Mesenchymal stem cell (in vitro differentiated cells and primary cell): Measurements from ENCODE around the gene PEMT.
"Not testable (repeated sequence)": the region's sequence is repeated elsewhere in the genome, so short reads cannot be mapped to it uniquely, and the experiment has no call there.

Experiments used
- DNase-seq: peaks from one replicate; pipeline ENCODE4 v3.0.0-alpha.2; 2013
- H2AFZ ChIP-seq: one replicate; pipeline ENCODE4 v1.6.1; 2013; ENCODE audit warnings: low read depth, mild to moderate bottlenecking, control low read depth, inconsistent platforms, low read length, moderate library complexity
- H2AK5ac ChIP-seq: 2 replicates; pipeline ENCODE4 v1.6.1; 2013; ENCODE audit warnings: low read length, moderate library complexity, mild to moderate bottlenecking, inconsistent platforms; ENCODE audit not compliant: severe bottlenecking
- H2BK120ac ChIP-seq: one replicate; pipeline ENCODE4 v1.6.1; 2013; ENCODE audit warnings: low read depth, mild to moderate bottlenecking, inconsistent platforms, low read length, moderate library complexity
- H2BK12ac ChIP-seq, 2 experiments: one replicate each; pipeline ENCODE4 v1.6.1; 2013; ENCODE audit warnings: inconsistent platforms in 2 of 2, low read length in 2 of 2, mild to moderate bottlenecking in 2 of 2, moderate library complexity in 2 of 2, control low read depth in 1 of 2
- H2BK15ac ChIP-seq: one replicate; pipeline ENCODE4 v1.6.1; 2013; ENCODE audit warnings: mild to moderate bottlenecking, low read depth, inconsistent platforms; ENCODE audit not compliant: poor library complexity, severe bottlenecking
- H2BK5ac ChIP-seq: 2 replicates; pipeline ENCODE4 v1.6.1; 2013; ENCODE audit warnings: low read depth, mild to moderate bottlenecking, low read length, control low read depth, inconsistent platforms; ENCODE audit not compliant: poor library complexity, severe bottlenecking
- H3K14ac ChIP-seq, 2 experiments: one replicate each; pipeline ENCODE4 v1.6.1; 2013; ENCODE audit warnings: inconsistent platforms in 2 of 2, low read length in 2 of 2, control low read depth in 1 of 2, mild to moderate bottlenecking in 1 of 2, moderate library complexity in 1 of 2
- H3K18ac ChIP-seq, 2 experiments: one replicate each; pipeline ENCODE4 v1.6.1; 2013; ENCODE audit warnings: inconsistent platforms in 2 of 2, low read length in 2 of 2, control low read depth in 1 of 2, low read depth in 1 of 2, mild to moderate bottlenecking in 1 of 2
- H3K23ac ChIP-seq, 2 experiments: one replicate each; pipeline ENCODE4 v1.6.1; 2013; ENCODE audit warnings: inconsistent platforms in 2 of 2, low read length in 2 of 2, mild to moderate bottlenecking in 2 of 2, moderate library complexity in 2 of 2, control low read depth in 1 of 2
- H3K27ac ChIP-seq: 2 replicates; pipeline ENCODE4 v1.5.1; 2013; ENCODE audit warnings: mild to moderate bottlenecking, moderate library complexity, low read length, control low read depth, inconsistent platforms; ENCODE audit not compliant: poor library complexity, severe bottlenecking
- H3K27me3 ChIP-seq, 2 experiments: 2 replicates each; pipeline versions ENCODE4 v1.6.1 to v1.7.0; 2013; ENCODE audit warnings: low read length in 2 of 2, mild to moderate bottlenecking in 2 of 2, moderate library complexity in 2 of 2, control low read depth in 1 of 2, inconsistent platforms in 1 of 2; ENCODE audit not compliant: control insufficient read depth in 1 of 2, insufficient read depth in 1 of 2
- H3K36me3 ChIP-seq, 2 experiments: 2 replicates each; pipeline versions ENCODE4 v1.6.1 to v1.7.0; 2013; ENCODE audit warnings: low read length in 2 of 2, control low read depth in 1 of 2, inconsistent platforms in 1 of 2, low read depth in 1 of 2, mild to moderate bottlenecking in 1 of 2; ENCODE audit not compliant: insufficient read depth in 2 of 2, control insufficient read depth in 1 of 2
- H3K4ac ChIP-seq, 2 experiments: one replicate each; pipeline ENCODE4 v1.6.1; 2013; ENCODE audit warnings: inconsistent platforms in 2 of 2, low read length in 2 of 2, mild to moderate bottlenecking in 2 of 2, moderate library complexity in 2 of 2, control low read depth in 1 of 2, low read depth in 1 of 2
- H3K4me1 ChIP-seq: 2 replicates; pipeline ENCODE4 v1.6.1; 2013; ENCODE audit warnings: low read depth, low read length, control low read depth; ENCODE audit not compliant: control insufficient read depth, insufficient read depth
- H3K4me2 ChIP-seq: 2 replicates; pipeline ENCODE4 v1.6.1; 2013; ENCODE audit warnings: low read length, mild to moderate bottlenecking, inconsistent platforms; ENCODE audit not compliant: poor library complexity, severe bottlenecking
- H3K4me3 ChIP-seq, 2 experiments: 2 replicates each; pipeline versions ENCODE4 v1.5.1 to v1.7.0; 2013; ENCODE audit warnings: low read length in 2 of 2, mild to moderate bottlenecking in 2 of 2, control low read depth in 1 of 2, low read depth in 1 of 2; ENCODE audit not compliant: insufficient read depth in 1 of 2
- H3K79me1 ChIP-seq: replicated peaks from 2 replicates; pipeline ENCODE4 v1.6.1; 2013; ENCODE audit warnings: mild to moderate bottlenecking, control low read depth, low read length, inconsistent platforms; ENCODE audit not compliant: poor library complexity, severe bottlenecking
- H3K9ac ChIP-seq: 2 replicates; pipeline ENCODE4 v1.7.0; 2013; ENCODE audit warnings: mild to moderate bottlenecking, low read length, moderate library complexity
- H3K9me3 ChIP-seq: 2 replicates; pipeline ENCODE4 v1.7.0; 2013; ENCODE audit warnings: mild to moderate bottlenecking, low read length; ENCODE audit not compliant: control insufficient read depth
- H4K8ac ChIP-seq: one replicate; pipeline ENCODE4 v1.6.1; 2013; ENCODE audit warnings: inconsistent platforms, mild to moderate bottlenecking, low read length, moderate library complexity
- H4K91ac ChIP-seq: one replicate; pipeline ENCODE4 v1.6.1; 2013; ENCODE audit warnings: mild to moderate bottlenecking, low read length, inconsistent platforms
- whole genome bisulfite sequencing: methylation state at CpG from one replicate; pipeline ENCODE4 v1.1.7; 2013; ENCODE audit warnings: mixed read lengths; 5-methylcytosine and 5-hydroxymethylcytosine counted together

Gene PEMT

DNA sequence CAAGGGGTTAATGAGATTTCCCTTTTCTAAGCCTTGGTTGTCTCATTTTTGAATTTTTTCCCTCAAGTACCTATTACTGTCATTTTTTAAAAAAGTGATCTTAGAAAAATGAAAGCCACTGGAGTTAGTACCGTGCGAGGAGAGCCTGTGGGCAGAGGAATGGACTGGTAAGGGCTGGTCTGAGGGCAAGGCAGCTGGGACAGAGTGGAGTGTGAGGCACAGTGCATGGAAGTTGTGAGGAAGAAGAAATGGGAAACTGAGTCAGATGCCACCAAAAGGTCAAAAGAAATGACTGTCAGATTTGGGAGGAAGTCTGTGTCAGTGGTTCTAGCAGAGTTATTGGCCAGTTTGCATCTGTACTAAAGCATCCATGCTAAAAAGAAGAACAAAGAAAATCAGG is 103.5 kb downstream of the PEMT start:
- no peak overlapping the region for H3K23ac ChIP-seq
- no peak overlapping the region for H3K18ac ChIP-seq
- WGBS: 95% methylated on average over 1 of the region's 2 CpGs
- DNase-seq: no peak
- H4K8ac ChIP-seq: no peak overlapping the region
- H3K4me3 ChIP-seq: no peak overlapping the region
- H2BK120ac ChIP-seq: no peak overlapping the region
- no peak overlapping the region for H3K9ac ChIP-seq
- H2AFZ ChIP-seq: no peak overlapping the region
- H3K27ac ChIP-seq: no peak overlapping the region
- H3K14ac ChIP-seq: no peak overlapping the region
- peaks cover 25% of the 10 kb centered on the region for H3K79me1 ChIP-seq
- H2BK5ac ChIP-seq: no peak overlapping the region
- H3K4me2 ChIP-seq: no peak overlapping the region
- H3K27me3 ChIP-seq: no peaks in the 10 kb centered on the region
- H4K91ac ChIP-seq: no peak overlapping the region
- peaks cover 38 to 51% of the 10 kb centered on the region in 2 experiments for H3K36me3 ChIP-seq
- H2AK5ac ChIP-seq: no peak overlapping the region
- no peak overlapping the region for H3K4ac ChIP-seq
- H3K9me3 ChIP-seq: no peaks in the 10 kb centered on the region
- H2BK12ac ChIP-seq: no peak overlapping the region
- H3K4me1 ChIP-seq: peaks cover 6% of the 10 kb centered on the region
- H2BK15ac ChIP-seq: no peak overlapping the region

DNA sequence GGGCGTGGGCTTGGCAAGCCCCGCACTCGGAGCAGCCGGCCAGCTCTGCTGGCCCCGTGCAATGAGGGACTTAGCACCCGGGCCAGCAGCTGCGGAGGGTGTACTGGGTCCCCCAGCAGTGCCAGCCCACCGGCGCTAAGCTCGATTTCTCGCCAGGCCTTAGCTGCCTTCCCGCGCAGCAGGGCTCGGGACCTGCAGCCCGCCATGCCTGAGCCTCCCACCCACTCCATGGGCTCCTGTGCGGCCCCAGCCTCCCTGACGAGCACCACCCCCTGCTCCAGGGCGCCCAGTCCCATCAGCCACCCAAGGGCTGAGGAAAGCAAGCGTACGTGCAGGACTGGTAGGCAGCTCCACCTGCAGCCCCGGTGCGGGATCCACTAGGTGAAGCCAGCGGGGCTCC is 105.1 kb downstream of the PEMT start:
- H3K4me2 ChIP-seq, H4K8ac ChIP-seq, H2BK120ac ChIP-seq, H2BK5ac ChIP-seq, H2AK5ac ChIP-seq, H3K18ac ChIP-seq, H2BK15ac ChIP-seq, DNase-seq, H3K4me1 ChIP-seq, H2BK12ac ChIP-seq, H3K4me3 ChIP-seq, H3K27ac ChIP-seq, H3K4ac ChIP-seq, H3K23ac ChIP-seq, H4K91ac ChIP-seq, H3K9ac ChIP-seq, H3K27me3 ChIP-seq, H3K9me3 ChIP-seq, H2AFZ ChIP-seq, H3K14ac ChIP-seq: not testable (repeated sequence)
- Histone ChIP-seq H3K36me3 (peaks cover 26 to 36% of the 10 kb centered on the region in 2 experiments), H3K79me1 (peaks cover 23% of the 10 kb centered on the region)
- 98% methylated on average over 21 of the region's 23 CpGs for WGBS

DNA sequence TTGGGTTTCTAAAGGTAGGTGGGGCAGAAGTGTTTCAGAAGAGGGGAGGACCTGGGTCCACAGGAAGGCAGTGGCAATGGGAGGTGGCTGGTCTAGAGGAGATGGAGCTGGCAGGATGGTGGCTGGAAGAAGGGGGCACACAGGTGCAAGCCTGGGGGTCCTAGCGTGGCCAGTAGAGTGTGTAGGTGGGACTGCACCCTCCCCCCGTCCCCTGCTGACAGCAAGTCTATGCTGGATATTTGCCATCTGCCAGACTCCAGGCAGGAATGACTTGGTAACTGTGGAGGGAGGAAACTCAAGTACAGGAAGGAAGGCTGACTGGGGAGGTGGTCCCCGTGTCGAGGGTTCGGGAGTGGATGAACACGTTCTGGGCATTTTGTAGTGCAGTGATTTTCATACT is 106.1 kb downstream of the PEMT start:
- Histone ChIP-seq H2BK120ac (no peak overlapping the region), H3K4me1 (peaks cover 6% of the 10 kb centered on the region), H3K4ac (no peak overlapping the region), H3K18ac (no peak overlapping the region), H4K91ac (peak overlapping the region; percentile 32), H2AK5ac (no peak overlapping the region), H3K79me1 (peaks cover 24% of the 10 kb centered on the region), H3K4me2 (no peak overlapping the region), H2AFZ (no peak overlapping the region), H3K36me3 (peaks cover 19 to 32% of the 10 kb centered on the region in 2 experiments), H3K27ac (no peak overlapping the region), H3K27me3 (no peaks in the 10 kb centered on the region), H2BK15ac (no peak overlapping the region), H3K9ac (no peak overlapping the region), H3K23ac (no peak overlapping the region), H3K14ac (no peak overlapping the region), H4K8ac (peak overlapping the region; percentile 25), H3K9me3 (no peaks in the 10 kb centered on the region), H2BK5ac (no peak overlapping the region), H3K4me3 (no peak overlapping the region), H2BK12ac (no peak overlapping the region)
- WGBS: 86% methylated on average over 6 of the region's 6 CpGs
- DNase-seq: no peak

DNA sequence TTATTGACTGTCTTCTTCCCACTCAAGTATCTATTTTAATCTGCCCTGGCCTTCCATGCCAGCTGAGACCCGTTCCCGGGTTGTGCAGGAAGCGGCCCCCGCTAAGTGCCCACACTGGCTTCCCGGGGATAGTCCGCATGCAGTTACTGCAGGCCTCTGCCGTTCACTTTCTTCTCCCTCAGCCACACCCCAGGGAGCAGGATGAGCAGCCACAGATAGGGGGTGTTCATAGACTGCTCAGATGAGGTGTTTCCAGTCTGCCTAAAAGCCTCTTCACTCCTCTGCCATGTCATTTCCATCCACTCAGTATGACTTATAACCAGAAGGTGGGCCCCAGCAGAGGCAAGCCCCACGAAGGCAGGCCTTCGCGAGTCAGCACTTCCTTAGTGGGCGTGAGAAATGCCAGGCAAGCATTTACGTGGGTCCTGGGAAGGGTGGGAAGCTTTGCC is 107.0 kb downstream of the PEMT start:
- Histone ChIP-seq H3K4me1 (peaks cover 6% of the 10 kb centered on the region), H3K23ac (no peak overlapping the region), H3K36me3 (peaks cover 19 to 33% of the 10 kb centered on the region in 2 experiments), H2AK5ac (no peak overlapping the region), H3K79me1 (peaks cover 29% of the 10 kb centered on the region), H4K91ac (no peak overlapping the region), H3K9ac (no peak overlapping the region), H3K27ac (no peak overlapping the region), H3K14ac (no peak overlapping the region), H3K9me3 (no peaks in the 10 kb centered on the region), H2BK120ac (no peak overlapping the region), H4K8ac (no peak overlapping the region), H2BK15ac (no peak overlapping the region), H2AFZ (no peak overlapping the region), H3K27me3 (no peaks in the 10 kb centered on the region), H3K4ac (no peak overlapping the region), H3K4me3 (no peak overlapping the region), H2BK12ac (no peak overlapping the region), H3K4me2 (no peak overlapping the region), H3K18ac (no peak overlapping the region), H2BK5ac (no peak overlapping the region)
- 70% methylated on average over 12 of the region's 12 CpGs for WGBS
- DNase-seq: peak; percentile 14
